Mesothelial cell of epicardium (in vitro differentiated cells): ENCODE measurements around the gene ZNF629. TPM values are rescaled to one million over a fixed set of nuclear protein-coding genes. Genes with fewer than 3 reads are reported as not detected.

Experiments used
- DNase-seq, 2 experiments: peaks; one replicate each; pipeline ENCODE4 v3.0.0; 2021; ENCODE audit warnings: low spot score in 2 of 2; ENCODE audit not compliant: unreplicated experiment in 2 of 2
- H3K27ac Mint-ChIP-seq: 2 replicates; pipeline ENCODE4 v1.8.0; 2021; ENCODE audit warnings: mixed read lengths
- H3K27me3 Mint-ChIP-seq: 2 replicates; pipeline ENCODE4 v1.8.0; 2021; ENCODE audit warnings: low read depth, mixed read lengths
- H3K36me3 Mint-ChIP-seq: 2 replicates; pipeline ENCODE4 v1.8.0; 2021; ENCODE audit warnings: mixed read lengths
- H3K4me1 Mint-ChIP-seq: 2 replicates; pipeline ENCODE4 v1.8.0; 2021; ENCODE audit warnings: mixed read lengths
- H3K4me3 Mint-ChIP-seq: 2 replicates; pipeline ENCODE4 v1.8.0; 2021; ENCODE audit warnings: mild to moderate bottlenecking, moderate library complexity, mixed read lengths
- H3K9me3 Mint-ChIP-seq: 2 replicates; pipeline ENCODE4 v1.8.0; 2021; ENCODE audit warnings: mixed read lengths
- total RNA-seq: library from RNA; stranded (reverse); gene quantifications from 3 replicates; pipeline ENCODE4 v1.2.1, GENCODE V29; 2021
- TF ChIP-seq, protein P1 (sequence below): fragments of 200-600 bp; sonication (generic); IDR thresholded peaks from one replicate; pipeline ENCODE4 v1.5.0; 2021; ENCODE audit warnings: antibody characterized with exemption; ENCODE audit not compliant: unreplicated experiment

ZNF629 gene
- total RNA-seq, 1 donor from 2014 or later: 40.8 TPM

DNA sequence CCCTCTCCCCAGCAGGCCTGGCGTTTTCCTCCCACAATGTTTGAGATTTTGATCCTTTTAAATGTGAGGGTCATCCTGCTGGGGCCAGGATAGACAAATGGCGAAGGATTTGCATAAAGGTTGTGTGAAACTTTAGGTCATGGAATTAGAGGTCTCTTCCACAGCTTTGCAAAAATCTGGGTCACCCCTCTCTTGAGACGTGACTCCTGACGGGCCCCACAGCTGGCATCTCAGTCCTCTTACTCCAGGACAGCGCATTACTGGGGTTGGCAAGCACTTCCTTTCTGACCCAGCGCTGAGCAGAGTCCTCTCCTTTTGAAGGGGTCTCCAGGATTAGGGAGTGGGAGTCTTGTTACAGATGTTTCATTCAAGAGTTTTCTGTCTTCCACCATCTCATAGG is 7.4 kb downstream of the ZNF629 start:
- no peaks in the 10 kb centered on the region for H3K27me3 Mint-ChIP-seq
- no peak for DNase-seq
- peaks cover 23% of the 10 kb centered on the region for H3K4me1 Mint-ChIP-seq
- H3K4me3 Mint-ChIP-seq: no peak overlapping the region
- H3K9me3 Mint-ChIP-seq: no peaks in the 10 kb centered on the region
- TF ChIP-seq, protein P1, sequence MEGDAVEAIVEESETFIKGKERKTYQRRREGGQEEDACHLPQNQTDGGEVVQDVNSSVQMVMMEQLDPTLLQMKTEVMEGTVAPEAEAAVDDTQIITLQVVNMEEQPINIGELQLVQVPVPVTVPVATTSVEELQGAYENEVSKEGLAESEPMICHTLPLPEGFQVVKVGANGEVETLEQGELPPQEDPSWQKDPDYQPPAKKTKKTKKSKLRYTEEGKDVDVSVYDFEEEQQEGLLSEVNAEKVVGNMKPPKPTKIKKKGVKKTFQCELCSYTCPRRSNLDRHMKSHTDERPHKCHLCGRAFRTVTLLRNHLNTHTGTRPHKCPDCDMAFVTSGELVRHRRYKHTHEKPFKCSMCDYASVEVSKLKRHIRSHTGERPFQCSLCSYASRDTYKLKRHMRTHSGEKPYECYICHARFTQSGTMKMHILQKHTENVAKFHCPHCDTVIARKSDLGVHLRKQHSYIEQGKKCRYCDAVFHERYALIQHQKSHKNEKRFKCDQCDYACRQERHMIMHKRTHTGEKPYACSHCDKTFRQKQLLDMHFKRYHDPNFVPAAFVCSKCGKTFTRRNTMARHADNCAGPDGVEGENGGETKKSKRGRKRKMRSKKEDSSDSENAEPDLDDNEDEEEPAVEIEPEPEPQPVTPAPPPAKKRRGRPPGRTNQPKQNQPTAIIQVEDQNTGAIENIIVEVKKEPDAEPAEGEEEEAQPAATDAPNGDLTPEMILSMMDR: no peak
- H3K27ac Mint-ChIP-seq: peak overlapping the region; percentile 59
- peaks cover 11% of the 10 kb centered on the region for H3K36me3 Mint-ChIP-seq

DNA sequence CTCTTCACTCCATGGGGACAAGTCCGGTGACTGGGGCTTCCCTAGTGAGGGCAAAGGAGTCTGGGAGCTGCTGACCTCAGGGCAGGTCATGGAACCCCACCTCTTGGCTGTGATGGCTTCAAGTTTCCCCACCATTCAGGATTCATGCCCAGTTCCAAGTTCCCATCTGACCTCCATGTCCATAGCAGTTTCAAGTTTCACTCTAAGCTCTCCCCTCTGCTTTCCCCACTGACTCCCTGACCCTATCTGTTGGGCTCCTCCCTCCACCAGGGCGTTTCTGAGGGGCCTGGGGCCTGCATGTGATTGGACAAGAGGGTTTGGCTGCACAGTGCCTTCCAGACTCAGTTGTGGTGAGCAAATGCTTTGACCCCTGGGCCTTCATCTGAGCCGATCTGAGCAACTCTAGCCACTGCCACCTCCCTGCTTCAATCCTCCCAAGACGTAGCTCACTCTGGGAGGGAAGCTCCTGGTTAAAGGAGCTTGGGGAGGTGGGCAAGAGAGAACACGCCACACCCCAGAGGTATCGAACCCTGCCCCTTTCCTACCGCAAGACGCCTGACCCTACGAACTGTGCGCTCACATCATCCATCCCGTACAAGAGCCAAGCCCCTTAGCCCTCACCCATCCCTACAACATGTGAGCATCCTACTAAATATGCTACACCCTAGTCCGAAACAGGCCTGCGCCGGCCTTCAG is 8.3 kb downstream of the ZNF629 start:
- TF ChIP-seq, protein P1: no peak
- Mint-ChIP-seq H3K27me3 (no peaks in the 10 kb centered on the region), H3K4me3 (no peak overlapping the region), H3K27ac (peak overlapping the region; percentile 59), H3K4me1 (peaks cover 20% of the 10 kb centered on the region), H3K9me3 (no peaks in the 10 kb centered on the region), H3K36me3 (peaks cover 11% of the 10 kb centered on the region)
- no peak for DNase-seq

DNA sequence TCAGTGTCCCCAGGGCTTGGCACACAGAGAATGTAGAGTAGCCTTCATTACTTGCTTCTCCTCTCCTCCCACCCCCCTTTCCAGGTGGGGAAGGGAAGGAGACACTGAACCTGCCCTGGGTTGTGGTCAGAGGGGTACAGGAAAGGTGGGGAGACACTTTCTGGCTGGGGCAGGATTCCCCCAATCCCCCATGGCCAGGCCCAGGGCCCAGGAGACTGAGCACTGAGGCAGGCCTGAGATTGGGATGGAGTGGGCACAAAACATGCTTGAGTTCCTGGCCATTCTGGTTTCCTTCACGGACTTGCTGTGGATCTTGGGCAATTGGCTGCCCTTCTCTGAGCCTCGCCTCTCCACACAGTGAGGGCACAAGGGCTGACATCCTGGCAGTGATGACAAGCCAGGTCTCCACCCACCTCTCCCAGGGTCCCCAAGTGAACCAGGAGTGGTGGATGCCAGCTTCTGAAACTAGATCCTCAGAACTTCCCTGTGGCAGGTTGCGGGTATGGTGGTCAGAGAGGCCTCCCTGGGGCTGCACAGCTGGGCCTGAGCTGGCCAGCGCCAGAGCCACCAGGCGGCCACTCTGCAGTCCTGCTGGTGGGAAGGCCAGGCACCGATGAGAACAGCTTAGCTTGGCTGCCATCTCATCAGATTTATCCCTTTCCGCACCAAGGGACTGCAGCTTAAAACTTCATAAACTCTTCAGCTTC is 9.3 kb downstream of the ZNF629 start:
- no peaks in the 10 kb centered on the region for H3K9me3 Mint-ChIP-seq
- H3K27me3 Mint-ChIP-seq: no peaks in the 10 kb centered on the region
- no peak for DNase-seq
- peaks cover 9% of the 10 kb centered on the region for H3K36me3 Mint-ChIP-seq
- peak overlapping the region; percentile 95 for H3K4me3 Mint-ChIP-seq
- TF ChIP-seq, protein P1: no peak
- no peak overlapping the region for H3K27ac Mint-ChIP-seq
- peaks cover 20% of the 10 kb centered on the region for H3K4me1 Mint-ChIP-seq

DNA sequence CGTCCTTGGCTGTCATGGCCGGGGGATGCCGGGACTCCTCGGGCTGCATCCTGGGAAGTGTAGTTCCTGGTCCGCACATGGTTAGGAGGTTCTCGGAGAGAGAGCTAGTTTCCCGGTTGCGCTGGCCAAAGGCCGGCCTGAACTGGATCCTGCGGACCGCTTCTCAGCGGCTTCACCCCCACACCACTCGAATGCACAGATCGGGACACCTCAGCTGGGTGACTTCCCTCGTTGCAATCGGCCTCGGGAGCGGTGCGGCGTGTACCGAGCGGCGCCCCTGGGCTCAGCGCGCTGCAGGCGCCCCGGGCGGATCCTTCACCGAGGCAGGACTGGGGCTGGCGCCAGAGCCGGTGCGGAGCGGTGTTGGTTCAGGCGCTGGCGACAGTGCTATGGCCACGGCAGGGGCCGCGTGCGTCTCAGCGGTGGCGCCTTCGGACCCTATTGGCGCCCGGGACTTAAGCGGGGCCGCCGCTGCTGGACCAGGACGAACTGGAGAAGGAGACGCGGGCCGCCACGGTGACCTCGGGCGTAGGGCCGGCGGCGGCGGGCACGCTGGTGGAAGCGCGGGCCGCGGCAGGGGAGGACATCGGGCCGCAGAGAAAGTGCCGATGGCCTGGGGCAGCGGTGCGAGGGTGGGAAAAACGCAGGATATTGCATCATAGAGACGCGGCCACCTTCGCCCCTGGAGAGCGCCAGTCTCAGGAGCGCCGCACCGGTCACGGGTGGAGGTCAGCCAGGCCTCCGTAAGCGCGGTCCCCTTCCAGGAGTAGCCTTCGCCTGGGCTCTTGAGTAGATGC is 11.4 kb downstream of the ZNF629 start:
- Mint-ChIP-seq H3K4me1 (peaks cover 20% of the 10 kb centered on the region), H3K36me3 (peaks cover 15% of the 10 kb centered on the region), H3K9me3 (no peaks in the 10 kb centered on the region), H3K27ac (peak overlapping the region; percentile 96), H3K27me3 (no peaks in the 10 kb centered on the region), H3K4me3 (peak overlapping the region; percentile 95)
- TF ChIP-seq, protein P1: no peak
- DNase-seq: peak in 1 of 2 experiments; percentile 67

DNA sequence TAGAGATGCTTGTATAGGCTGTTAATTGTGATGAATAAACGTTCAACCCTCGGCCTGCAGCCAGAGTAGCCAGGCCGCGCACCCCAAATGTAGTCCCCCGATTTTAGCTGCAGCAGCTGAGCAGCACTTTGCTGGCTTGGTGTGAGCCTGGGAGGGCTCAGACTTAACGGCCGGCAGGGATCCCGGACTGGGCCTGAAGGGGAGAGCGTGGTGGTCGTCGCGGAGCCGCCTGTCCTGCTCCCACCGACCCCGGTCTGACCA is 11.9 kb downstream of the ZNF629 start:
- Mint-ChIP-seq H3K36me3 (peaks cover 15% of the 10 kb centered on the region), H3K4me3 (peak overlapping the region; percentile 95), H3K9me3 (no peaks in the 10 kb centered on the region), H3K27me3 (no peaks in the 10 kb centered on the region), H3K27ac (peak overlapping the region; percentile 96), H3K4me1 (peaks cover 20% of the 10 kb centered on the region)
- TF ChIP-seq, protein P1: no peak
- no peak for DNase-seq
